HepG2 (cell line): ENCODE measurements around the gene DPT. TPM values are rescaled to one million over a fixed set of nuclear protein-coding genes. Genes with fewer than 3 reads are reported as not detected.

ENCODE experiments used
- CBX5 ChIP-seq: sonication (generic); formaldehyde crosslinking; IDR thresholded peaks from 2 replicates; pipeline ENCODE4 v1.4.0; 2020; ENCODE audit warnings: missing genetic modification reagents, borderline replicate concordance
- HOXA5 ChIP-seq: sonication (generic); formaldehyde crosslinking; IDR thresholded peaks from 2 replicates; pipeline ENCODE4 v1.4.0; 2020; ENCODE audit warnings: missing genetic modification reagents
- KDM2A ChIP-seq: sonication (generic); formaldehyde crosslinking; IDR thresholded peaks from 2 replicates; pipeline ENCODE4 v1.4.0; 2020; ENCODE audit warnings: low read depth, missing genetic modification reagents, borderline replicate concordance
- KDM6A ChIP-seq: IDR thresholded peaks from 2 replicates; pipeline ENCODE4 v1.6.1; 2016; ENCODE audit warnings: low read depth
- KLF15 ChIP-seq: sonication (generic); formaldehyde crosslinking; IDR thresholded peaks from 2 replicates; pipeline ENCODE4 v1.8.1; 2023; ENCODE audit warnings: borderline replicate concordance, mild to moderate bottlenecking, inconsistent platforms, missing genetic modification reagents, mixed read lengths
- SOX6 ChIP-seq, 2 experiments: fragments of 450-650 bp in 1 of 2; sonication (generic) in 1 of 2; formaldehyde crosslinking in 1 of 2; IDR thresholded peaks; 2 replicates each; pipeline versions ENCODE4 v1.4.0 to v1.6.1; 2017 to 2020; ENCODE audit warnings: antibody characterized with exemption in 1 of 2, mild to moderate bottlenecking in 1 of 2, missing genetic modification reagents in 1 of 2
- TCF12 ChIP-seq, 2 experiments: fragments of 450-650 bp in 1 of 2; sonication (generic) in 1 of 2; formaldehyde crosslinking in 1 of 2; IDR thresholded peaks; 2 replicates each; pipeline versions ENCODE4 v1.6.1 to v1.8.0; 2017 to 2022; ENCODE audit warnings: antibody characterized with exemption in 1 of 2, mild to moderate bottlenecking in 1 of 2, missing genetic modification reagents in 1 of 2, moderate library complexity in 1 of 2
- TFAP4 ChIP-seq: sonication (generic); IDR thresholded peaks from 2 replicates; pipeline ENCODE4 v1.6.1; 2016; ENCODE audit warnings: low read depth, borderline replicate concordance
- TGIF2 ChIP-seq: IDR thresholded peaks from 2 replicates; pipeline ENCODE4 v1.6.1; 2016; ENCODE audit warnings: control low read depth, missing compliant biosample characterization
- THRA ChIP-seq: sonication (generic); formaldehyde crosslinking; IDR thresholded peaks from 2 replicates; pipeline ENCODE4 v1.4.0; 2020; ENCODE audit warnings: missing genetic modification reagents, borderline replicate concordance
- ZNF205 ChIP-seq: IDR thresholded peaks from 2 replicates; pipeline ENCODE4 v1.6.1; 2018; ENCODE audit warnings: missing biosample characterization, missing genetic modification reagents
- ZNF33A ChIP-seq: sonication (generic); formaldehyde crosslinking; IDR thresholded peaks from 2 replicates; pipeline ENCODE4 v1.5.1; 2020; ENCODE audit warnings: missing genetic modification reagents, mild to moderate bottlenecking, moderate library complexity, borderline replicate concordance
- ZNF407 ChIP-seq: sonication (generic); formaldehyde crosslinking; IDR thresholded peaks from one replicate; pipeline ENCODE4 v1.5.1; 2020; ENCODE audit warnings: mild to moderate bottlenecking, missing genetic modification reagents; ENCODE audit errors: not compliant biosample characterization
- ZNF556 ChIP-seq: sonication (generic); formaldehyde crosslinking; IDR thresholded peaks from 2 replicates; pipeline ENCODE4 v1.4.0; 2020; ENCODE audit warnings: mild to moderate bottlenecking, missing genetic modification reagents, borderline replicate concordance
- ZNF557 ChIP-seq: sonication (generic); formaldehyde crosslinking; IDR thresholded peaks from 2 replicates; pipeline ENCODE4 v1.4.0; 2020; ENCODE audit warnings: missing genetic modification reagents
- ZNF597 ChIP-seq: sonication (generic); formaldehyde crosslinking; IDR thresholded peaks from 2 replicates; pipeline ENCODE4 v1.5.0; 2020; ENCODE audit warnings: missing genetic modification reagents
- ZSCAN12 ChIP-seq: sonication (generic); formaldehyde crosslinking; IDR thresholded peaks from 2 replicates; pipeline ENCODE4 v1.9.0; 2021; ENCODE audit warnings: mild to moderate bottlenecking, missing genetic modification reagents
- polyA plus RNA-seq, 8 experiments: library from polyadenylated mRNA; depleted of rRNA in 3 of 8; stranded (reverse) in 7 of 8; unstranded in 1 of 8; fragments of >200 nt; fragmentation: Illumina TruSeq in 4 of 8; extraction: Trizol in 4 of 8; gene quantifications; 2 replicates each; pipeline versions ENCODE4 v1.2.1 to v1.2.3, GENCODE V29; 2011 to 2016; ENCODE audit warnings: low read depth in 4 of 8, missing spikeins in 1 of 8, mixed read lengths in 1 of 8; ENCODE audit not compliant: insufficient read depth in 1 of 8
- total RNA-seq, 5 experiments: library from RNA; depleted of rRNA; stranded (reverse); fragments of >200 nt; fragmentation: Illumina TruSeq; extraction: Trizol; gene quantifications; 2 replicates each; pipeline ENCODE4 v1.2.3, GENCODE V29; 2016; ENCODE audit warnings: low read depth in 1 of 5

The DPT gene
- total and polyA plus RNA-seq, 2 of the 13 experiments (the other 11 are each of a cell fraction or from before 2014, with no cell fraction given) = 0.04 TPM; not detected in 1

- TF ChIP-seq ZNF407 (no peak), SOX6 (IDR thresholded peaks at IDR 0.05) (no peak), SOX6 (CRISPR knock-in tag; IDR thresholded peaks at IDR 0.05) (peak; percentile 67; the same call in 1 of the 2 replicates), TGIF2 (CRISPR knock-in tag) (no peak), ZNF205 (CRISPR knock-in tag) (no peak), ZNF33A (CRISPR knock-in tag) (no peak), CBX5 (CRISPR knock-in tag) (no peak), ZNF597 (CRISPR knock-in tag) (no peak), THRA (CRISPR knock-in tag) (peak; percentile 51; the same call in 1 of the 2 replicates), TCF12 (IDR thresholded peaks at IDR 0.05) (no peak), TCF12 (CRISPR knock-in tag; IDR thresholded peaks at IDR 0.05) (no peak; the same call in 1 of the 2 replicates), ZSCAN12 (CRISPR knock-in tag) (no peak), TFAP4 (no peak), ZNF557 (no peak), KDM2A (CRISPR knock-in tag) (no peak), HOXA5 (CRISPR knock-in tag) (no peak), KDM6A (CRISPR knock-in tag) (peak; percentile 50; the same call in 1 of the 2 replicates), ZNF556 (no peak), KLF15 (CRISPR knock-in tag) (no peak)
Measured at GRCh38 chr1:168693197-168693871, 35.7 kb downstream of the DPT start (continued).
